CD14-positive monocyte (primary cell): Measurements from ENCODE around the gene SKOR1. TPM values are rescaled to one million over a fixed set of nuclear protein-coding genes. Genes with fewer than 3 reads are reported as not detected.

Experiments used
- DNase-seq, 3 donors: peaks; one replicate each; pipeline ENCODE4 v3.0.0-alpha.2; 2011 to 2022
- H2AFZ ChIP-seq: 2 replicates; pipeline ENCODE4 v1.6.0; 2012; ENCODE audit warnings: mild to moderate bottlenecking, low read depth, low read length, inconsistent platforms; ENCODE audit not compliant: insufficient read depth, poor library complexity, severe bottlenecking
- H3K27ac ChIP-seq, 2 donors: 1 replicate in 1 of 2; 2 replicates in 1 of 2; pipeline ENCODE4 v1.5.1; 2012 to 2013; ENCODE audit warnings: low read length in 2 of 2, control low read depth in 1 of 2, inconsistent platforms in 1 of 2, low read depth in 1 of 2, mild to moderate bottlenecking in 1 of 2
- H3K27me3 ChIP-seq, 2 donors: one replicate each; pipeline versions ENCODE4 v1.6.0 to v1.6.1; 2011 to 2013; ENCODE audit warnings: low read length in 2 of 2; ENCODE audit not compliant: control insufficient read depth in 2 of 2, insufficient read depth in 2 of 2
- H3K36me3 ChIP-seq, 2 donors: replicated peaks in 1 of 2; 1 replicate in 1 of 2; 2 replicates in 1 of 2; pipeline versions ENCODE4 v1.5.1 to v1.6.1; 2012 to 2013; ENCODE audit warnings: low read length in 2 of 2, control low read depth in 1 of 2, inconsistent platforms in 1 of 2, mild to moderate bottlenecking in 1 of 2; ENCODE audit not compliant: insufficient read depth in 2 of 2, control insufficient read depth in 1 of 2
- H3K4me1 ChIP-seq, 2 donors: 1 replicate in 1 of 2; 2 replicates in 1 of 2; pipeline versions ENCODE4 v1.5.1 to v1.6.1; 2012 to 2013; ENCODE audit warnings: low read length in 2 of 2, control low read depth in 1 of 2, inconsistent platforms in 1 of 2, mild to moderate bottlenecking in 1 of 2, moderate library complexity in 1 of 2; ENCODE audit not compliant: insufficient read depth in 2 of 2, control insufficient read depth in 1 of 2
- H3K4me2 ChIP-seq: replicated peaks from 2 replicates; pipeline ENCODE3; 2012; ENCODE audit warnings: low read length, moderate library complexity, mild to moderate bottlenecking; ENCODE audit not compliant: poor library complexity, severe bottlenecking; ENCODE audit errors: extremely low read depth
- H3K4me3 ChIP-seq, 3 experiments: fragments of 200-600 bp in 1 of 3; sonication (generic) in 1 of 3; replicated peaks in 1 of 3; 1 replicate in 2 of 3; 2 replicates in 1 of 3; pipeline ENCODE4 v1.5.1; 2011 to 2013; ENCODE audit warnings: low read length in 3 of 3, mild to moderate bottlenecking in 3 of 3, control low read depth in 2 of 3, low read depth in 2 of 3, inconsistent platforms in 1 of 3, moderate library complexity in 1 of 3
- H3K79me2 ChIP-seq: 2 replicates; pipeline ENCODE4 v1.6.0; 2012; ENCODE audit warnings: mild to moderate bottlenecking, control low read depth, inconsistent platforms, low read length, moderate library complexity; ENCODE audit not compliant: insufficient read depth
- H3K9ac ChIP-seq: 2 replicates; pipeline ENCODE4 v1.6.0; 2017; ENCODE audit warnings: low read length, mild to moderate bottlenecking; ENCODE audit not compliant: insufficient read depth, poor library complexity, severe bottlenecking
- H3K9me3 ChIP-seq, 2 donors: replicated peaks in 1 of 2; 1 replicate in 1 of 2; 2 replicates in 1 of 2; pipeline versions ENCODE4 v1.5.1 to v1.6.1; 2012 to 2013; ENCODE audit warnings: low read length in 2 of 2, control low read depth in 1 of 2; ENCODE audit not compliant: control insufficient read depth in 1 of 2, insufficient read depth in 1 of 2
- H4K20me1 ChIP-seq: 2 replicates; pipeline ENCODE4 v1.6.0; 2012; ENCODE audit warnings: mild to moderate bottlenecking, low read length, control low read depth, moderate library complexity; ENCODE audit not compliant: insufficient read depth
- H3K27ac Mint-ChIP-seq, 7 donors: one replicate each; pipeline ENCODE4 v1.8.0; 2020; ENCODE audit warnings: mild to moderate bottlenecking in 7 of 7, mixed read lengths in 7 of 7, moderate library complexity in 6 of 7, inconsistent platforms in 2 of 7
- H3K27me3 Mint-ChIP-seq, 3 donors: one replicate each; pipeline ENCODE4 v1.8.0; 2021 to 2022; ENCODE audit warnings: low read depth in 3 of 3, mild to moderate bottlenecking in 3 of 3, mixed read lengths in 3 of 3, moderate library complexity in 3 of 3, inconsistent platforms in 1 of 3
- H3K36me3 Mint-ChIP-seq, 2 donors: one replicate each; pipeline ENCODE4 v1.8.0; 2020; ENCODE audit warnings: mixed read lengths in 2 of 2, inconsistent platforms in 1 of 2, mild to moderate bottlenecking in 1 of 2
- H3K4me1 Mint-ChIP-seq: one replicate; pipeline ENCODE4 v1.8.0; 2020; ENCODE audit warnings: mild to moderate bottlenecking, mixed read lengths
- H3K4me3 Mint-ChIP-seq, 2 donors: one replicate each; pipeline ENCODE4 v1.8.0; 2020; ENCODE audit warnings: mild to moderate bottlenecking in 2 of 2, mixed read lengths in 2 of 2, moderate library complexity in 1 of 2
- H3K9me3 Mint-ChIP-seq, 7 donors: one replicate each; pipeline ENCODE4 v1.8.0; 2020 to 2022; ENCODE audit warnings: mixed read lengths in 7 of 7, mild to moderate bottlenecking in 6 of 7, moderate library complexity in 6 of 7, inconsistent platforms in 2 of 7
- CTCF ChIP-seq: fragments of 200-600 bp; IDR thresholded peaks from one replicate; pipeline ENCODE4 v1.8.0; 2022; ENCODE audit warnings: antibody characterized with exemption, mild to moderate bottlenecking
- WGBS: methylation state at CpG from one replicate; pipeline ENCODE4 v1.1.5; 2013; ENCODE audit warnings: missing lambda C conversion rate; ENCODE audit not compliant: insufficient coverage; 5-methylcytosine and 5-hydroxymethylcytosine counted together
- intact Hi-C, 2 donors: fragments of 100-400 bp; cut with micrococcal nuclease; formaldehyde crosslinking; loops; one replicate each; pipeline versions ENCODE4 v1.15.0 to v1.15.1; 2023
- polyA plus RNA-seq, 3 donors: library from polyadenylated mRNA; depleted of rRNA in 1 of 3; unstranded in 2 of 3; stranded (reverse) in 1 of 3; fragments of 300-500 nt in 2 of 3; fragments of >200 nt in 1 of 3; fragmentation: Illumina TruSeq in 2 of 3; gene quantifications; 1 replicate in 2 of 3; 2 replicates in 1 of 3; pipeline ENCODE4 v1.2.3, GENCODE V29; 2012 to 2021

SKOR1 gene
- polyA plus RNA-seq, 3 donors = 0.23 TPM; not detected in 2

GRCh38 chr15:67833710-67834511, 8.6 kb downstream of the SKOR1 start:
- Histone ChIP-seq H3K9me3 (peaks cover 0 to 30% of the 10 kb centered on the region in 2 donors), H3K4me3 (peak overlapping the region in 2 of 3 experiments; percentile 12 to 71), H3K27ac (no peak overlapping the region), H3K4me1 (peaks cover 49 to 72% of the 10 kb centered on the region in 2 donors), H3K27me3 (peaks cover 67 to 77% of the 10 kb centered on the region in 2 donors), H2AFZ (peak overlapping the region; percentile 7), H3K79me2 (no peaks in the 10 kb centered on the region), H3K9ac (no peak overlapping the region), H3K36me3 (no peaks in the 10 kb centered on the region), H3K4me2 (peak overlapping the region; percentile 84), H4K20me1 (no peaks in the 10 kb centered on the region)
- H3K27me3 Mint-ChIP-seq = peaks cover 71 to 87% (median 81%) of the 10 kb centered on the region in 3 donors
- H3K36me3 Mint-ChIP-seq = peaks cover 9 to 17% of the 10 kb centered on the region in 2 donors
- peak in 1 of 3 donors; percentile 32 for DNase-seq
- peak overlapping the region; percentile 82 to 92 for H3K4me3 Mint-ChIP-seq
- peak overlapping the region in 2 of 7 donors; percentile 19 to 30 for H3K27ac Mint-ChIP-seq
- TF ChIP-seq CTCF = peak; percentile 70
- 2% methylated on average over 25 of the region's 44 CpGs for WGBS
- H3K9me3 Mint-ChIP-seq = peaks cover 0 to 29% (median 14%) of the 10 kb centered on the region in 7 donors
- intact Hi-C loops = loop anchor here (2.0 to 10.0 kb wide), 3 partner anchors 309 to 377 kb away; partner anchors contain the start of gene C15orf61 (in 2 of the 2)
- peaks cover 69% of the 10 kb centered on the region for H3K4me1 Mint-ChIP-seq

- Histone ChIP-seq H3K9me3 (peaks cover 0 to 30% of the 10 kb centered on the region in 2 donors), H4K20me1 (no peaks in the 10 kb centered on the region), H3K4me1 (peaks cover 50 to 72% of the 10 kb centered on the region in 2 donors), H3K4me3 (peak overlapping the region; percentile 18 to 71 (median 33)), H3K27me3 (peaks cover 58 to 69% of the 10 kb centered on the region in 2 donors), H3K9ac (peak overlapping the region; percentile 10), H3K36me3 (no peaks in the 10 kb centered on the region), H3K79me2 (no peaks in the 10 kb centered on the region), H3K4me2 (peak overlapping the region; percentile 84), H2AFZ (peak overlapping the region; percentile 71), H3K27ac (no peak overlapping the region)
- intact Hi-C loops = loop anchor here (2.0 to 10.0 kb wide), 3 partner anchors 310 to 378 kb away; partner anchors contain the start of gene C15orf61 (in 2 of the 2)
- DNase-seq = no peak
- peaks cover 9 to 17% of the 10 kb centered on the region in 2 donors for H3K36me3 Mint-ChIP-seq
- TF ChIP-seq CTCF = no peak
- H3K27me3 Mint-ChIP-seq = peaks cover 63 to 80% (median 73%) of the 10 kb centered on the region in 3 donors
- peak overlapping the region; percentile 79 to 92 for H3K4me3 Mint-ChIP-seq
- peaks cover 0 to 23% (median 14%) of the 10 kb centered on the region in 7 donors for H3K9me3 Mint-ChIP-seq
- H3K27ac Mint-ChIP-seq = peak overlapping the region in 1 of 7 donors; percentile 19
- 3% methylated on average over 58 of the region's 59 CpGs for WGBS
- peaks cover 66% of the 10 kb centered on the region for H3K4me1 Mint-ChIP-seq
These were observed 9.4 kb downstream of the SKOR1 start for GRCh38 chr15:67834581-67835296.
